Measurements from ENCODE around the gene PCDH10.
A peak's percentile ranks its signal among the peaks of the same experiment; 100 is the strongest.
"Not testable (repeated sequence)": the region's sequence is repeated elsewhere in the genome, so short reads cannot be mapped to it uniquely, and the experiment has no call there.

PCDH10 gene

GRCh38 chr4:133150486-133151340, 1.6 kb downstream of the PCDH10 start:
- no peak for DNase-seq

- DNase-seq, result peak; percentile 35
These were observed 2.2 kb downstream of the PCDH10 start for GRCh38 chr4:133151341-133151690.

- DNase-seq, result peak; percentile 37
These were observed 2.7 kb downstream of the PCDH10 start for GRCh38 chr4:133151691-133152329.

GRCh38 chr4:133152330-133152821, 3.3 kb downstream of the PCDH10 start:
- no peak for DNase-seq

- no peak for DNase-seq
These were observed 3.9 kb downstream of the PCDH10 start for GRCh38 chr4:133152831-133153481.

GRCh38 chr4:133154725-133155124, 5.6 kb downstream of the PCDH10 start:
- no peak for DNase-seq

- DNase-seq, result no peak
These were observed 7.0 kb downstream of the PCDH10 start for GRCh38 chr4:133156096-133156495.

- DNase-seq, result no peak
These were observed 7.5 kb downstream of the PCDH10 start for GRCh38 chr4:133156556-133156955.

- DNase-seq, result no peak
These were observed 8.5 kb downstream of the PCDH10 start for GRCh38 chr4:133157460-133158160.

GRCh38 chr4:133160853-133161252, 11.8 kb downstream of the PCDH10 start:
- no peak for DNase-seq

GRCh38 chr4:133161570-133162295, 12.6 kb downstream of the PCDH10 start:
- DNase-seq, result no peak

- no peak for DNase-seq
These were observed 13.8 kb downstream of the PCDH10 start for GRCh38 chr4:133162941-133163340.

- no peak for DNase-seq
These were observed 29.9 kb downstream of the PCDH10 start for GRCh38 chr4:133178956-133179355.

GRCh38 chr4:133186210-133186609, 37.1 kb downstream of the PCDH10 start:
- no peak for DNase-seq

GRCh38 chr4:133186845-133187244, 37.8 kb downstream of the PCDH10 start:
- no peak for DNase-seq

- DNase-seq, result no peak
These were observed 39.5 kb downstream of the PCDH10 start for GRCh38 chr4:133188433-133189146.

- DNase-seq, result no peak
These were observed 40.0 kb downstream of the PCDH10 start for GRCh38 chr4:133189147-133189517.

- no peak for DNase-seq
These were observed 41.0 kb downstream of the PCDH10 start for GRCh38 chr4:133190098-133190497.

- DNase-seq, result no peak
These were observed 59.7 kb downstream of the PCDH10 start for GRCh38 chr4:133208694-133209285.

- DNase-seq, result no peak
These were observed 84.8 kb downstream of the PCDH10 start for GRCh38 chr4:133233922-133234321.

- not testable (repeated sequence) for DNase-seq
These were observed 91.4 kb downstream of the PCDH10 start for GRCh38 chr4:133240451-133240850.
